ENCODE data around the gene DGKH. TPM values are rescaled to one million over a fixed set of nuclear protein-coding genes. Genes with fewer than 3 reads are reported as not detected.

The DGKH gene
- total RNA-seq, 1 experiment from 2014 or later, result 22.8 TPM

DNA sequence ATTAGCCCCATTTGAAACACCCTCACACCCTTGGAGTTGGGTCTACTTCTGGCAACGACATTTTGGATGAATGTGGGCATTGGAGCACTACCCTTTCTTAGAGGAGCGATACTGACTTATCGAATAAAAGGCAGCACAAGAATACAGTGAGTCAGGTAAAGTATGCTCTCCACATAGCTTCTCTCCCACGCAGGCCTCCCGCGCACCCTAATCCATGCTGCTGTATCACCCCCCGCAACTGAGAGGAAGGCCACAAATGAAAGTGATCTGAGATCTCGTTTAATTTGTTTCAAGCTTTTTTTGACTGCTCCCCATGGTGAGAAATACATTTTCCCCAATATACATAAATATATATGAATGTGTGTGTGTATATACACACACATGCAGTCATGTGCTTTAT lies 198.1 kb downstream of the DGKH start:
- ChIA-PET POLR2A (no interaction called here), CTCF (no interaction called here)
- no peak for ATAC-seq
- BruUV-seq (replicated peaks), result no TSS peak
- no peaks in the 10 kb centered on the region for H3K9me3 ChIP-seq (ENCODE audit: control insufficient read depth, insufficient read depth, low read depth, low read length)
- no peak overlapping the region for H3K27ac ChIP-seq (ENCODE audit: low read length)
- TF ChIP-seq TCF7L2 (IDR thresholded peaks at IDR 0.05; ENCODE audit: low read depth, low read length) (no peak), POLR2AphosphoS5 (IDR thresholded peaks at IDR 0.05; ENCODE audit: low read depth, low read length) (no peak), SIN3A (IDR thresholded peaks at IDR 0.05; ENCODE audit: borderline replicate concordance, insufficient read depth, low read depth, low read length) (no peak)
- TF ChIP-seq, protein P1, sequence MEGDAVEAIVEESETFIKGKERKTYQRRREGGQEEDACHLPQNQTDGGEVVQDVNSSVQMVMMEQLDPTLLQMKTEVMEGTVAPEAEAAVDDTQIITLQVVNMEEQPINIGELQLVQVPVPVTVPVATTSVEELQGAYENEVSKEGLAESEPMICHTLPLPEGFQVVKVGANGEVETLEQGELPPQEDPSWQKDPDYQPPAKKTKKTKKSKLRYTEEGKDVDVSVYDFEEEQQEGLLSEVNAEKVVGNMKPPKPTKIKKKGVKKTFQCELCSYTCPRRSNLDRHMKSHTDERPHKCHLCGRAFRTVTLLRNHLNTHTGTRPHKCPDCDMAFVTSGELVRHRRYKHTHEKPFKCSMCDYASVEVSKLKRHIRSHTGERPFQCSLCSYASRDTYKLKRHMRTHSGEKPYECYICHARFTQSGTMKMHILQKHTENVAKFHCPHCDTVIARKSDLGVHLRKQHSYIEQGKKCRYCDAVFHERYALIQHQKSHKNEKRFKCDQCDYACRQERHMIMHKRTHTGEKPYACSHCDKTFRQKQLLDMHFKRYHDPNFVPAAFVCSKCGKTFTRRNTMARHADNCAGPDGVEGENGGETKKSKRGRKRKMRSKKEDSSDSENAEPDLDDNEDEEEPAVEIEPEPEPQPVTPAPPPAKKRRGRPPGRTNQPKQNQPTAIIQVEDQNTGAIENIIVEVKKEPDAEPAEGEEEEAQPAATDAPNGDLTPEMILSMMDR (IDR thresholded peaks at IDR 0.05), result no peak
- TF ChIP-seq, protein P2, sequence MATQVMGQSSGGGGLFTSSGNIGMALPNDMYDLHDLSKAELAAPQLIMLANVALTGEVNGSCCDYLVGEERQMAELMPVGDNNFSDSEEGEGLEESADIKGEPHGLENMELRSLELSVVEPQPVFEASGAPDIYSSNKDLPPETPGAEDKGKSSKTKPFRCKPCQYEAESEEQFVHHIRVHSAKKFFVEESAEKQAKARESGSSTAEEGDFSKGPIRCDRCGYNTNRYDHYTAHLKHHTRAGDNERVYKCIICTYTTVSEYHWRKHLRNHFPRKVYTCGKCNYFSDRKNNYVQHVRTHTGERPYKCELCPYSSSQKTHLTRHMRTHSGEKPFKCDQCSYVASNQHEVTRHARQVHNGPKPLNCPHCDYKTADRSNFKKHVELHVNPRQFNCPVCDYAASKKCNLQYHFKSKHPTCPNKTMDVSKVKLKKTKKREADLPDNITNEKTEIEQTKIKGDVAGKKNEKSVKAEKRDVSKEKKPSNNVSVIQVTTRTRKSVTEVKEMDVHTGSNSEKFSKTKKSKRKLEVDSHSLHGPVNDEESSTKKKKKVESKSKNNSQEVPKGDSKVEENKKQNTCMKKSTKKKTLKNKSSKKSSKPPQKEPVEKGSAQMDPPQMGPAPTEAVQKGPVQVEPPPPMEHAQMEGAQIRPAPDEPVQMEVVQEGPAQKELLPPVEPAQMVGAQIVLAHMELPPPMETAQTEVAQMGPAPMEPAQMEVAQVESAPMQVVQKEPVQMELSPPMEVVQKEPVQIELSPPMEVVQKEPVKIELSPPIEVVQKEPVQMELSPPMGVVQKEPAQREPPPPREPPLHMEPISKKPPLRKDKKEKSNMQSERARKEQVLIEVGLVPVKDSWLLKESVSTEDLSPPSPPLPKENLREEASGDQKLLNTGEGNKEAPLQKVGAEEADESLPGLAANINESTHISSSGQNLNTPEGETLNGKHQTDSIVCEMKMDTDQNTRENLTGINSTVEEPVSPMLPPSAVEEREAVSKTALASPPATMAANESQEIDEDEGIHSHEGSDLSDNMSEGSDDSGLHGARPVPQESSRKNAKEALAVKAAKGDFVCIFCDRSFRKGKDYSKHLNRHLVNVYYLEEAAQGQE (IDR thresholded peaks at IDR 0.05; ENCODE audit: insufficient read depth in 1 of 2, low read depth in 2 of 2, low read length in 1 of 2), result no peak
- DNase-seq (ENCODE audit: low read depth, low spot score), result no peak
- H3K36me3 ChIP-seq (ENCODE audit: control insufficient read depth, insufficient read depth, low read length), result no peaks in the 10 kb centered on the region
- no peak overlapping the region for H3K4me3 ChIP-seq (ENCODE audit: low read depth in 2 of 2, low read length in 2 of 2)
- in situ Hi-C loops (cut with HindIII; ENCODE audit: low pct_unique_long_range_greater_than_20kb, low sequenced_read_pairs), result no loop called here
- H3K4me1 ChIP-seq (ENCODE audit: control insufficient read depth, insufficient read depth, low read length), result no peaks in the 10 kb centered on the region
- intact Hi-C loops (cut with micrococcal nuclease; ENCODE audit: unreplicated experiment), result no loop called here
- no peaks in the 10 kb centered on the region for H3K27me3 ChIP-seq (ENCODE audit: control insufficient read depth, insufficient read depth, low read length)

DNA sequence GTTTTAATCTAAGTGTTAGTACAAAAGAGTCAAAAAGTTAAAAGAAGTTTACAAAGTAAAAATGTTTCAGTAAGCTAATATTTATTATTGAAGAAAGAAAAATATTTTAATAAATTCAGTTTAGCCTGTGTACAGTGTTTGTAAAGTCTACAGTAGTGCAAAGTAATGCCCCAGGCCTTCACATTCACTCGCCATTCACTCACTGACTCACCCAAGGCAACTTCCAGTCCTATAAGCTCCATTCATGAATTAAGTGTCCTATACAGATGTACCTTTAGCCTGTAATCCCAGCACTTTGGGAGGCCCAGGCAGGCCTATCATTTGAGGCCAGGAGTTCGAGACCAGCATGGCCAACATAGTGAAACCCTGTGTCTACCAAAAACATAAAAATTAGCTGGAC lies 199.4 kb downstream of the DGKH start:
- no peak overlapping the region for H3K27ac ChIP-seq (ENCODE audit: low read length)
- H3K36me3 ChIP-seq (ENCODE audit: control insufficient read depth, insufficient read depth, low read length), result no peaks in the 10 kb centered on the region
- no peak overlapping the region for H3K4me3 ChIP-seq (ENCODE audit: low read depth in 2 of 2, low read length in 2 of 2)
- DNase-seq (ENCODE audit: low read depth, low spot score) (no peak), ATAC-seq (no peak)
- no peaks in the 10 kb centered on the region for H3K9me3 ChIP-seq (ENCODE audit: control insufficient read depth, insufficient read depth, low read depth, low read length)
- no peaks in the 10 kb centered on the region for H3K4me1 ChIP-seq (ENCODE audit: control insufficient read depth, insufficient read depth, low read length)
- no peaks in the 10 kb centered on the region for H3K27me3 ChIP-seq (ENCODE audit: control insufficient read depth, insufficient read depth, low read length)
- intact Hi-C loops (cut with micrococcal nuclease; ENCODE audit: unreplicated experiment) (no loop called here), in situ Hi-C loops (cut with HindIII; ENCODE audit: low pct_unique_long_range_greater_than_20kb, low sequenced_read_pairs) (no loop called here)
- ChIA-PET POLR2A (no interaction called here), CTCF (no interaction called here)
- no TSS peak for BruUV-seq (replicated peaks)
- TF ChIP-seq, protein P2 (IDR thresholded peaks at IDR 0.05; ENCODE audit: insufficient read depth in 1 of 2, low read depth in 2 of 2, low read length in 1 of 2), result no peak
- no peak for TF ChIP-seq SIN3A (IDR thresholded peaks at IDR 0.05; ENCODE audit: borderline replicate concordance, insufficient read depth, low read depth, low read length)
- TF ChIP-seq TCF7L2 (IDR thresholded peaks at IDR 0.05; ENCODE audit: low read depth, low read length), result no peak
- TF ChIP-seq POLR2AphosphoS5 (IDR thresholded peaks at IDR 0.05; ENCODE audit: low read depth, low read length), result no peak
- TF ChIP-seq, protein P1 (IDR thresholded peaks at IDR 0.05), result no peak
